NCI-H2107 treated with DMSO at 0.1 percent for 48 hours (cell line): ENCODE results near the gene CYP39A1.
"Not testable (repeated sequence)": the region's sequence is repeated elsewhere in the genome, so short reads cannot be mapped to it uniquely, and the experiment has no call there.

Source experiments
- DNase-seq: peaks from one replicate; lab custom pipeline; 2025; ENCODE audit not compliant: unreplicated experiment; lab: John Stamatoyannopoulos, UW

CYP39A1 gene

DNA sequence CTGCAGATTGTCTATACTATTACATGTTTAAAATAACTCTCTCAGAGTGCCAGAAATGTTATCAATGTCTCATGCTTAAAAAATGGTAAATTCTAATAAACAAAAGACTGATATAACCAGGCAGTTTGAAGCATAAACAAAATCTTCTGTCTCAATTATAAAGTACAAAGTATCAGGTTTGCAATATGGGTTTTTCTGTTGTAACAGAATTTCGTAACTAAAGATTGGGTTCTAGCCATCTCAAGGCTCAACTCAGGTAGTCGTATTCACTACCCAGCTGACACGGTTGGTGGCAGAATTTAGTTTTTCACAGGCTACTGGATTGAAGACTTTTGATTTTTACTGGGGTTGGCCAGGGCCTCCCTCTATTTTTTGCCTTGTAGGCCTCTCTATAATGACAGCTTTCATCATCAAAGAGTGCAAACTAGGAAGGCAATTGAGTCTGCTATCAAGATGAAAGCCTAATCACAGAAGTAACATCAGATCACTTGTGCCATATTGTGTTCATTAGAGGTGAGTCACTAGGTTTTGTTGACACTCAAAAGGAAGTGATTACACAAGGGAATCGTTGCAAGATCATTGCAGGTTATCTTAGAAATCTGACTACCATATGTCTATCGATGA, 3.6 kb downstream of the CYP39A1 start:
- no peak for DNase-seq

GRCh38 chr6:46648108-46648507, 4.5 kb downstream of the CYP39A1 start:
- DNase-seq = not testable (repeated sequence)

DNA sequence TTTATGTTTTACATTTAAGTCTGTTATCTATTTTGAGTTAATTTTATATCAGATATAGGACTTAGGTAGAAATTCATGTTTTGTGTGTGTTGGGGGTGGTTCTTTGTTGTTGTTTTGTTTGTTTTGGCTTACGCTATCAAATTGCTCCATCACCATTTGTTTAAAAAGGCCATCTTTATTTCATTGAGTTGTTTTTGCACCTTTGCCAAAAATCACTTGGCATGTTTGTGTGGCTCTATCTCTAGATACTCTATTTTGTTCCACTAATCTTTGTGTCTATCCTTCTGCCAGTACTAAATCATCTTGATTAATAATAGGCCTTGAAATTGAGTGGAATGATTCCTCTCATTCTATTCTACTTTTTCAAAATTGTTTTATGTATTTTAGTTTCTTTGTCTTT, 7.4 kb downstream of the CYP39A1 start:
- DNase-seq = no peak

- no peak for DNase-seq
Measured at GRCh38 chr6:46642928-46643751, 9.5 kb downstream of the CYP39A1 start.

- DNase-seq = no peak
Measured at GRCh38 chr6:46638650-46639049, 14.0 kb downstream of the CYP39A1 start.

- DNase-seq = no peak
Measured at GRCh38 chr6:46637933-46638332, 14.7 kb downstream of the CYP39A1 start.

GRCh38 chr6:46637145-46637544, 15.5 kb downstream of the CYP39A1 start:
- no peak for DNase-seq

GRCh38 chr6:46635462-46635861, 17.2 kb downstream of the CYP39A1 start:
- no peak for DNase-seq

DNA sequence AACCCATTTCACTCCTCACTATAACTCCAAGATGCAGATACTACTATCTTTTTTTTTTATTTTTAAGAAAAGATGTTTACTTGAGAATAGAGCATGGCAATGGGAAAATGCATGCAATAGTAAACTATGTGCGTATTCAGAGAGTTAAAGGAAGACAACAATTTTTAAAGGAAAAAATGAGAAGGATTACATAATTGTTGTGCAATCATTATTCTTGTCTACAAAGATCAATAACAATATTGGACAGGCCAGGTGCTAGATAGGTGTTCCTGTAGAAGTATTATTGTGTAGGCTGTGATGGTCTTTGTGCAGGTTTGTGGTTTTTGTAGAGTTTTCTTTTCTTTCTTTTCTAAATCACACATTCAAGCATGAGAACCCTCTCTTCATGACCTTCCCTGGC, 20.6 kb downstream of the CYP39A1 start:
- no peak for DNase-seq

DNA sequence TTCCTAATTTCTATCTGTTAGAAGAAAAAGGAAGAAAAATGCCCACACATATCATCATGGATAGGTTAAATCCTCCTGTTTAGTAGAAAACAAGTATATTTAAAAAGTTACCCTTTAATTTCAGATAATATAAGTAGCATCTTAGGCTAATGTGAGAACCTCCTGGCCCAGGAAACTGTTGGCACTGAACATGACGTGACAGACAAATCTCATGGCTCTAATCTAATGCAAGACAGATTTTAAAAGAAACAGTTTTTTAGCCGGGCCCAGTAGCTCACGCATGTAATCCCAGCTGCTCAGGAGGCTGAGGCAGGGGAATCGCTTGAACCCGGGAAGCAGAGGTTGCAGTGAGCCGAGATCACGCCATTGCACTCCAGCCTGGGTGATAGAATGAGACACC, 22.9 kb downstream of the CYP39A1 start:
- DNase-seq = no peak

DNA sequence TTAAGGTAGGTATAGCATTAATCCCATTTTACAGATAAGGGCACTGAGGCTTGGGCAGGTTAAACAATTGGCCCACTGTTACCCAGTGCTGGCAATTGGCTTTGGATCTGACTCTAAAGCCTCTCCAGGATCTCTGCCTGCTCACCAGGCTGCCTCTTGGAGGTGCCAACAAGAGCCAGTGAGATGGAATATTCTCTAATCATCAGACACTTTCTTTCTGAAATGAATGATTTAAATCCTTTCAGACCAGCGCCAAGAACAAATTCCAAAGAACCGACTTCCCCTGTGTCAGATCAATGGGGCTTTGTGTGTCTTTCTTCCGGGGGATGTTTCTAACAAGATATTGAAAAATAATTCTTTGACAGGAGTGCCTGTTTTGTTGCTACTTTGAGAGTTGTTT, 23.6 kb downstream of the CYP39A1 start:
- DNase-seq = no peak

DNA sequence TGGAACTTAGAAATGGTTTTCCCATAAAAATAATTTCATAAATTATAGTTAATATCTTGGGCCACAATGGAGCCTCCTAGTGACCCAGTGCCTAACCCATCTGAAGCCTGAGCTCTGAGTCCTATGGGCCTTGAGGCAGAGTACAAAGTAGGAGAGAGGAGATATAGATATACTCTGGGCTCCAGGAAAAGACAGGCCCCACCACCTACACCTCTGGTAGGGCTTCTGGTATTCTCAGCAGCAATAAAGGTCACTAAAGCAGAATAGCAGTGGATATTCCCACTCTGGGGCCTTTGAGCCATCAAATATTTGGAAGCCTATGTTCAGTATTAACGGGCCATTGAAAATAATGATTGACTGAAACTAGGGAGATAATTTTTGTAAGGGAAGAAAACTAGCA, 24.1 kb downstream of the CYP39A1 start:
- no peak for DNase-seq

- DNase-seq = no peak
Measured at GRCh38 chr6:46626976-46627375, 25.6 kb downstream of the CYP39A1 start.

- DNase-seq = no peak
Measured at GRCh38 chr6:46626228-46626909, 26.2 kb downstream of the CYP39A1 start.

DNA sequence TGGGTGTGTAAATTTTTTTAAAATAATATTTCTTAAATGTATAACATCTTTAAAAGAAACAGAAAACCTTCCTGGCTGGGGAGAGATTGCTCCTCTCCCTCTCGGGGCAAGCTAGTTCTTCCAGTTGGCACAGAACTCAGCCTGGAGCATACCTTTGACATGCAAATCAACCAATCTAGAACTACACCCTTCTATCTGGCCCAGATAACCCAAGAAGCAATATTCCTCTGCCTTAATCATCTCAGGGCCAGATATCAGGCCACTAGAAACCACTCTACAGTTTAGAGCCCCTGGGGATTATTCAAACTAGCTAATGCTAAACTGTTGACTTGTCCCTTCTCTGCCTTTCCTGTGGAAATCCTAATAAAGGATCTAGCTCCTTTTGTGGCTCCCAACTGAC, 33.9 kb downstream of the CYP39A1 start:
- DNase-seq = no peak

GRCh38 chr6:46612645-46613044, 40.0 kb downstream of the CYP39A1 start:
- no peak for DNase-seq

GRCh38 chr6:46610862-46611553, 41.6 kb downstream of the CYP39A1 start:
- DNase-seq = no peak

DNA sequence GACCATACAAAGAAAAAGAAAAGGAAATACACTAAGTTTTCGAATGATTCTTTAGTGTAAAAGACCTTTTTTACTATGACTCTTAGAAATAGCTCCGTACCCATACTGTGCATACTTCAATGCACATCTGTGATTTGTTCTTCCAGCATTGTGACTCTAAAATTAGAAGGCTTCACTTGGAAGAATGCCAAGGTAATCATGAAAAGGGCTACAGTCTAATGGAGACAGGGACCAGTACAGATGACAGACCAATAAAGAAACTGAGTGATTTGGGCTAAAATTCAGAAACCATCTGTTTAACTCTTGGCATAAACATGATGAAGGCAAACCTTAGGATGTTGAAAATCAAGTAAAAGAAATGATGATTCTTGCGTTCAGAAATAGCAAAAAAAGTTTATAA, 46.3 kb downstream of the CYP39A1 start:
- DNase-seq = no peak

DNA sequence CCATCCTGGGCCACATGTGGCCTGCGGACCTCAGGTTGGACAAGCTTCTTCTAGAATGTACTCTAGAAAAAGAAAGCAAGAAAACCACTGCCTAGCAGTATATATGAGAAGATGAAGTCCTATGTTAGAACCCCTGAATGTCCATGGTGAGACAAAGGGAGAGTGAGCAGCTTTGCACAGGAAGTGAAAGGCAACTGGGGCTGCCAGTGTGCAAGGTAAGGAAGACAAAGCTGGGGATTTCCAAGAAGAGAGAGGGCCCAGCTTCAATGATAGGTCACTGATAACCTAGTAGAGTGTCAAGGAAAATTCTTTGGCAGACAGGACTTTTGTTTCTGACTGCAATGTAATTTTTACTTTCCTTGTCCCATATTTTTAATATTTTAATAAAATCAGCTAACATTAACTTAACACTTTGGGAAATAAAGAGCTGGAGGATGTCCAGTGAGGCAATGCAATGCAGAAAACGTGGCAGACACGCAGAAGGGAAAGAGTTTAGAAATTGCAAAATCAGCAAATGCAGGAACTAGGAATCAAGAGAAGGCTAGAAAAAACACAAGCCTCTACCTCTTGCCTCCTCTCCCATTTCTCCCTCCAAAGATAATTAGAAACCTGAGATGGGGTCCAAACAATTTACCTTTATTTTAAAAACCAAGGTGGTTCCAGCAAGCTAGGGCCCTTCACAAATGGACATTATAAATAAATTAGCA, 47.4 kb downstream of the CYP39A1 start:
- DNase-seq = no peak

DNA sequence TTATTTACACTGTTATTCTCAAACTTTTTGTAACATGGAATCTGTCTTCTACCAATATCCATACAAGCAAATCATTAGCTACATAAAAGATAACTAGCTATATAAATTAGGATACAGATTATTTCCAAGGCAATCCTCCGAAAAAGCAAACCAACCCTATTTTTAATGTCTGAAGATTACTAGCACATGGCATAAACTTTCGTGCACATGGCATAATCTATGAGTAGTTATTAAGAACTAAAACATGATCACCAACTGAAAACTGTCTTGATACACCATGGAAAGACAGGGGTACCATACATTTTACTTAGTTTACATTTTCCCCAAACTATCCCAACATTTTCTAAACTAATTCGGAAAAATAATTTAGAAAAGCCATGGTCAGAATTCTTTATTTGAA, 54.4 kb downstream of the CYP39A1 start:
- no peak for DNase-seq

DNA sequence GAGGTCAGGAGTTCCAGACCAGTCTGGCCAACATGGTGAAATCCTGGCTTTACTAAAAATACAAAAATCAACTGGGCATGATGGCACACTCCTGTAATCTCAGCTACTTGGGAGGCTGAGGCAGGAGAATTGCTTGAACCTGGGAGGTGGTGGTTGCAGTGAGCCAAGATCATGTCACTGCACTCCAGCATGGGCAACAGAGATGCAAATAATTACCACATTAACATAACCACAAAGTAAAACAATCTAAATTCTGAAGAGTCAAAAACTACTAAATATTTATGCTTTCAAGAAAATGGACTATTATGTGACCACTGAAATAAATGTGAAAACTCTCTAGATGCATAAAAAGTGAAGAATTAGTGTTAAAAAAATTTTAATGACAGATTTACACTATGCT, 59.9 kb downstream of the CYP39A1 start:
- no peak for DNase-seq
